ENCODE data around the gene SOX6. TPM values are rescaled to one million over a fixed set of nuclear protein-coding genes. Genes with fewer than 3 reads are reported as not detected.

The SOX6 gene
- total RNA-seq, 1 experiment from 2014 or later: not detected

DNA sequence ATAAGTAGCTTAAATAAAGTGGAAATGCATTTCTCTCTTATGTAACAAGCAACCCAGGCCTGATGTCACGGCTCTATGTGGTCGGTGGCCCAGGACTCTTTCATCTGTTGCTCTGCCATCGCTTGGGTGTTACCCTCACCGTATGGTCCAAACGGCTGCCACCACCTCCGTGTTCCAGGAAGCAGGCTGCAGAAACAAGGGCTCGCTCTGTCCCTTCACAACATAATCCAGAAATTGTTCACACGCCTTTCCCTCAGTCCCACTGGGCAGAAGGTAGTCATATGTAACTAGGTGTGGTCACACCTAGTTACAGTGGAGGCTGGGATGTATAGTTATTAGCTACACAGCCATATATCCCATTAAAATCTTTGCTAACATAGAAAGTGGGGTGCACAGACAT, 421.0 kb downstream of the SOX6 start:
- peaks cover 31% of the 10 kb centered on the region for H3K27me3 Mint-ChIP-seq (ENCODE audit: low read depth)
- TF ChIP-seq CTCF (conservative IDR thresholded peaks at IDR 0.05): no peak
- no peak overlapping the region for H3K14ac ChIP-seq (ENCODE audit: insufficient read depth, low read length)
- H4K5ac ChIP-seq (ENCODE audit: insufficient read length, low read depth, low read length): no peak overlapping the region
- no peak overlapping the region for H2BK20ac ChIP-seq (ENCODE audit: low read depth, low read length, poor library complexity, severe bottlenecking)
- H4K91ac ChIP-seq (ENCODE audit: insufficient read length, low read depth, low read length): no peak overlapping the region
- no peaks in the 10 kb centered on the region for H3K4me1 Mint-ChIP-seq
- no peak overlapping the region for H2AFZ ChIP-seq (ENCODE audit: low read length)
- H3K4ac ChIP-seq (ENCODE audit: low read depth, low read length): no peak overlapping the region
- H3K27ac ChIP-seq (ENCODE audit: insufficient read length, low read depth, low read length): no peak overlapping the region
- peaks cover 3 to 11% of the 10 kb centered on the region in 2 experiments; a peak in 4 of 5 replicates for H3K9me3 Mint-ChIP-seq
- DNase-seq: no peak
- no peaks in the 10 kb centered on the region for H3K27me3 ChIP-seq (ENCODE audit: insufficient read depth, low read length)
- no peak overlapping the region for H3K56ac ChIP-seq (ENCODE audit: insufficient read length, low read depth, low read length)
- H2BK120ac ChIP-seq (ENCODE audit: low read depth, low read length, poor library complexity, severe bottlenecking): no peak overlapping the region
- H3K9me3 ChIP-seq (ENCODE audit: control insufficient read depth, low read depth, low read length): no peaks in the 10 kb centered on the region
- H3K4me1 ChIP-seq (ENCODE audit: insufficient read depth, low read length): no peaks in the 10 kb centered on the region
- H2BK15ac ChIP-seq (ENCODE audit: low read depth, low read length): no peak overlapping the region
- no peaks in the 10 kb centered on the region for H3K23me2 ChIP-seq (ENCODE audit: insufficient read length, low read depth, low read length, poor library complexity, severe bottlenecking)
- H3K4me2 ChIP-seq (ENCODE audit: insufficient read depth, insufficient read length, low read length): no peak overlapping the region
- no peak overlapping the region for H3K4me3 Mint-ChIP-seq
- no peak overlapping the region for H2BK5ac ChIP-seq (ENCODE audit: insufficient read length, low read length)
- H4K20me1 ChIP-seq (ENCODE audit: control insufficient read depth, insufficient read depth, insufficient read length): no peaks in the 10 kb centered on the region
- H4K8ac ChIP-seq (replicated peaks; ENCODE audit: insufficient read length, low read depth, low read length): no peak overlapping the region
- no peak overlapping the region for H3K18ac ChIP-seq (ENCODE audit: insufficient read length, low read depth, low read length)
- no CpG with 5 or more reads among the region's 8 CpGs for WGBS (ENCODE audit: extremely low coverage, insufficient read length, low lambda C conversion rate)
- H3K23ac ChIP-seq (ENCODE audit: insufficient read length, low read depth, low read length): no peak overlapping the region
- H3K36me3 Mint-ChIP-seq (ENCODE audit: insufficient read depth in 1 of 3, low read depth in 3 of 3): no peaks in the 10 kb centered on the region
- H3K27ac Mint-ChIP-seq: peak overlapping the region in 1 of 3 experiments; percentile 88; a peak in 1 of 7 replicates
- H3K9ac ChIP-seq (ENCODE audit: extremely low read depth, insufficient read length, low read length): no peak overlapping the region
- H3K79me2 ChIP-seq (ENCODE audit: insufficient read depth, low read length): no peaks in the 10 kb centered on the region
- H2AK5ac ChIP-seq (ENCODE audit: insufficient read length, low read length): no peak overlapping the region
- H3T11ph ChIP-seq (ENCODE audit: low read length): no peak overlapping the region
- no peaks in the 10 kb centered on the region for H3K79me1 ChIP-seq (ENCODE audit: insufficient read depth, low read depth, low read length, poor library complexity, severe bottlenecking)
- H2BK12ac ChIP-seq (ENCODE audit: insufficient read length, low read depth, low read length): no peak overlapping the region
